GM18508 (cell line): ENCODE results near the gene UQCRH.
A peak's percentile ranks its signal among the peaks of the same experiment; 100 is the strongest.

Experiments
- ATAC-seq: cut with Tn5 transposase; IDR thresholded peaks from one replicate; pipeline ENCODE4 v1.9.1; 2021; ENCODE audit warnings: moderate number of reproducible peaks; ENCODE audit not compliant: insufficient read depth, unreplicated experiment

Gene UQCRH

GRCh38 chr1:46303038-46303871 lies at the start of gene UQCRH, which contains the start of gene LRRC41:
UQCRH (plus strand) TSS chr1:46303698; CDS start chr1:46303767, 69 bp downstream.
LRRC41 (minus strand) TSS chr1:46303616; CDS start chr1:46303322, 294 bp downstream.
- peak; percentile 59 for ATAC-seq

GRCh38 chr1:46254668-46255067 lies 48.8 kb upstream of the UQCRH start:
- no peak for ATAC-seq

- ATAC-seq = no peak
These were observed 47.0 kb upstream of the UQCRH start for GRCh38 chr1:46256523-46256922.

- no peak for ATAC-seq
These were observed 41.0 kb upstream of the UQCRH start for GRCh38 chr1:46262508-46262907.

- ATAC-seq = no peak
These were observed 40.4 kb upstream of the UQCRH start for GRCh38 chr1:46263146-46263545.

GRCh38 chr1:46268578-46268977 lies 34.9 kb upstream of the UQCRH start:
- no peak for ATAC-seq

- ATAC-seq = no peak
These were observed 29.1 kb upstream of the UQCRH start for GRCh38 chr1:46274225-46275029.

- no peak for ATAC-seq
These were observed 28.5 kb upstream of the UQCRH start for GRCh38 chr1:46275030-46275337.

GRCh38 chr1:46277658-46278373 lies 25.7 kb upstream of the UQCRH start:
- ATAC-seq = no peak

- no peak for ATAC-seq
These were observed 24.7 kb upstream of the UQCRH start for GRCh38 chr1:46278807-46279206.

- no peak for ATAC-seq
These were observed 23.4 kb upstream of the UQCRH start for GRCh38 chr1:46280092-46280491.

GRCh38 chr1:46281021-46281420 lies 22.5 kb upstream of the UQCRH start:
- no peak for ATAC-seq

GRCh38 chr1:46284058-46284457 lies 19.4 kb upstream of the UQCRH start:
- no peak for ATAC-seq

GRCh38 chr1:46284597-46285564 lies 18.6 kb upstream of the UQCRH start:
- ATAC-seq = no peak

- no peak for ATAC-seq
These were observed 17.6 kb upstream of the UQCRH start for GRCh38 chr1:46285730-46286477.

GRCh38 chr1:46288485-46289133 lies 14.9 kb upstream of the UQCRH start:
- no peak for ATAC-seq

- no peak for ATAC-seq
These were observed 14.4 kb upstream of the UQCRH start for GRCh38 chr1:46289134-46289494.

- ATAC-seq = no peak
These were observed 13.5 kb upstream of the UQCRH start for GRCh38 chr1:46289976-46290375.

- no peak for ATAC-seq
These were observed 8.2 kb upstream of the UQCRH start for GRCh38 chr1:46295306-46295705.
